ENCODE data around the gene EIF2AK3.

The EIF2AK3 gene

GRCh38 chr2:88606371-88607030 lies 20.8 kb downstream of the EIF2AK3 start:
- no peak for TF ChIP-seq JUND (IDR thresholded peaks at IDR 0.05; ENCODE audit: low read depth)
- no peak for DNase-seq (ENCODE audit: low read depth in 1 of 2, low spot score in 1 of 2)
- in situ Hi-C loops (cut with HindIII; ENCODE audit: low pct_unique_long_range_greater_than_20kb, low sequenced_read_pairs) = no loop called here

- no peak for DNase-seq (ENCODE audit: low read depth in 1 of 2, low spot score in 1 of 2)
- in situ Hi-C loops (cut with HindIII; ENCODE audit: low pct_unique_long_range_greater_than_20kb, low sequenced_read_pairs) = no loop called here
- TF ChIP-seq JUND (IDR thresholded peaks at IDR 0.05; ENCODE audit: low read depth) = no peak
Observed at GRCh38 chr2:88603146-88603545, 24.1 kb downstream of the EIF2AK3 start.

- no peak for DNase-seq (ENCODE audit: low read depth in 1 of 2, low spot score in 1 of 2)
- in situ Hi-C loops (cut with HindIII; ENCODE audit: low pct_unique_long_range_greater_than_20kb, low sequenced_read_pairs) = no loop called here
- no peak for TF ChIP-seq JUND (IDR thresholded peaks at IDR 0.05; ENCODE audit: low read depth)
Observed at GRCh38 chr2:88602022-88602421, 25.2 kb downstream of the EIF2AK3 start.

- no peak for TF ChIP-seq JUND (IDR thresholded peaks at IDR 0.05; ENCODE audit: low read depth)
- in situ Hi-C loops (cut with HindIII; ENCODE audit: low pct_unique_long_range_greater_than_20kb, low sequenced_read_pairs) = no loop called here
- no peak for DNase-seq (ENCODE audit: low read depth in 1 of 2, low spot score in 1 of 2)
Observed at GRCh38 chr2:88601286-88601685, 26.0 kb downstream of the EIF2AK3 start.

- in situ Hi-C loops (cut with HindIII; ENCODE audit: low pct_unique_long_range_greater_than_20kb, low sequenced_read_pairs) = no loop called here
- TF ChIP-seq JUND (IDR thresholded peaks at IDR 0.05; ENCODE audit: low read depth) = peak; percentile 59; the same call in 1 of the 2 replicates
- DNase-seq (ENCODE audit: low read depth in 1 of 2, low spot score in 1 of 2) = peak; percentile 32 to 62
Observed at GRCh38 chr2:88600038-88600465, 27.2 kb downstream of the EIF2AK3 start.

GRCh38 chr2:88599527-88599926 lies 27.7 kb downstream of the EIF2AK3 start:
- DNase-seq (ENCODE audit: low read depth in 1 of 2, low spot score in 1 of 2) = no peak
- no peak for TF ChIP-seq JUND (IDR thresholded peaks at IDR 0.05; ENCODE audit: low read depth)
- in situ Hi-C loops (cut with HindIII; ENCODE audit: low pct_unique_long_range_greater_than_20kb, low sequenced_read_pairs) = no loop called here

- in situ Hi-C loops (cut with HindIII; ENCODE audit: low pct_unique_long_range_greater_than_20kb, low sequenced_read_pairs) = no loop called here
- no peak for DNase-seq (ENCODE audit: low read depth in 1 of 2, low spot score in 1 of 2)
- no peak for TF ChIP-seq JUND (IDR thresholded peaks at IDR 0.05; ENCODE audit: low read depth)
Observed at GRCh38 chr2:88597168-88597567, 30.1 kb downstream of the EIF2AK3 start.

- in situ Hi-C loops (cut with HindIII; ENCODE audit: low pct_unique_long_range_greater_than_20kb, low sequenced_read_pairs) = no loop called here
- TF ChIP-seq JUND (IDR thresholded peaks at IDR 0.05; ENCODE audit: low read depth) = no peak
Observed at GRCh38 chr2:88596141-88596830, 31.0 kb downstream of the EIF2AK3 start.

GRCh38 chr2:88591698-88592097 lies 35.6 kb downstream of the EIF2AK3 start:
- in situ Hi-C loops (cut with HindIII; ENCODE audit: low pct_unique_long_range_greater_than_20kb, low sequenced_read_pairs) = no loop called here
- DNase-seq (ENCODE audit: low read depth in 1 of 2, low spot score in 1 of 2) = no peak

More at GRCh38 chr2:88596141-88596830, 31.0 kb downstream of the EIF2AK3 start:
- DNase-seq (ENCODE audit: low read depth in 1 of 2, low spot score in 1 of 2) = peak in 1 of 2 experiments; percentile 44

GRCh38 chr2:88590998-88591613 lies 36.2 kb downstream of the EIF2AK3 start:
- peak; percentile 36 to 72 for DNase-seq (ENCODE audit: low read depth in 1 of 2, low spot score in 1 of 2)
- in situ Hi-C loops (cut with HindIII; ENCODE audit: low pct_unique_long_range_greater_than_20kb, low sequenced_read_pairs) = no loop called here

More at GRCh38 chr2:88591698-88592097, 35.6 kb downstream of the EIF2AK3 start:
- TF ChIP-seq JUND (IDR thresholded peaks at IDR 0.05; ENCODE audit: low read depth) = no peak

GRCh38 chr2:88585969-88586368 lies 41.3 kb downstream of the EIF2AK3 start:
- no peak for DNase-seq (ENCODE audit: low read depth in 1 of 2, low spot score in 1 of 2)
- in situ Hi-C loops (cut with HindIII; ENCODE audit: low pct_unique_long_range_greater_than_20kb, low sequenced_read_pairs) = no loop called here
- TF ChIP-seq JUND (IDR thresholded peaks at IDR 0.05; ENCODE audit: low read depth) = no peak

More at GRCh38 chr2:88590998-88591613, 36.2 kb downstream of the EIF2AK3 start:
- no peak for TF ChIP-seq JUND (IDR thresholded peaks at IDR 0.05; ENCODE audit: low read depth)

GRCh38 chr2:88582030-88582429 lies 45.2 kb downstream of the EIF2AK3 start:
- DNase-seq (ENCODE audit: low read depth in 1 of 2, low spot score in 1 of 2) = no peak
- TF ChIP-seq JUND (IDR thresholded peaks at IDR 0.05; ENCODE audit: low read depth) = no peak
- in situ Hi-C loops (cut with HindIII; ENCODE audit: low pct_unique_long_range_greater_than_20kb, low sequenced_read_pairs) = no loop called here

GRCh38 chr2:88580088-88580487 lies 47.2 kb downstream of the EIF2AK3 start:
- in situ Hi-C loops (cut with HindIII; ENCODE audit: low pct_unique_long_range_greater_than_20kb, low sequenced_read_pairs) = no loop called here
- no peak for TF ChIP-seq JUND (IDR thresholded peaks at IDR 0.05; ENCODE audit: low read depth)
- no peak for DNase-seq (ENCODE audit: low read depth in 1 of 2, low spot score in 1 of 2)

All from T47D (cell line).